Esophagus squamous epithelium (tissue), 5 donors: ENCODE results near the gene GMDS. TPM values are rescaled to one million over a fixed set of nuclear protein-coding genes. Genes with fewer than 3 reads are reported as not detected.
A peak's percentile ranks its signal among the peaks of the same experiment; 100 is the strongest.

Experiments used
- DNase-seq: peaks from one replicate; lab custom pipeline; 2025; lab: John Stamatoyannopoulos, UW
- H3K27ac ChIP-seq, 4 donors: fragments of 200-600 bp; sonication (generic); one replicate each; pipeline ENCODE4 v1.5.1; 2016 to 2019; ENCODE audit warnings: mild to moderate bottlenecking in 1 of 4
- H3K27me3 ChIP-seq, 4 donors: fragments of 200-600 bp; sonication (generic); 1 replicate in 3 of 4; 2 replicates in 1 of 4; pipeline versions ENCODE4 v1.5.1 to v1.6.0; 2017 to 2021; ENCODE audit warnings: antibody characterized with exemption in 1 of 4
- H3K36me3 ChIP-seq, 3 donors: fragments of 200-600 bp; sonication (generic); one replicate each; pipeline ENCODE4 v1.5.1; 2016 to 2019
- H3K4me1 ChIP-seq, 3 donors: fragments of 200-600 bp; sonication (generic); one replicate each; pipeline ENCODE4 v1.5.1; 2017 to 2019
- H3K4me3 ChIP-seq, 4 donors: fragments of 200-600 bp; sonication (generic); 1 replicate in 3 of 4; 2 replicates in 1 of 4; pipeline ENCODE4 v1.5.1; 2016 to 2019; ENCODE audit warnings: mild to moderate bottlenecking in 2 of 4, moderate library complexity in 1 of 4
- H3K9me3 ChIP-seq, 3 donors: fragments of 200-600 bp; sonication (generic); one replicate each; pipeline ENCODE4 v1.5.1; 2016 to 2019
- CTCF ChIP-seq, 6 experiments: fragments of 450-650 bp in 4 of 6; fragments of 200-600 bp in 2 of 6; sonication (generic) in 2 of 6; IDR thresholded peaks; one replicate each; pipeline ENCODE4 v1.5.1; 2016 to 2019; ENCODE audit warnings: antibody characterized with exemption in 6 of 6, mild to moderate bottlenecking in 4 of 6, moderate library complexity in 4 of 6
- POLR2A ChIP-seq, 4 donors: fragments of 450-650 bp; IDR thresholded peaks; one replicate each; pipeline ENCODE4 v1.6.1; 2017; ENCODE audit warnings: antibody characterized with exemption in 4 of 4, mild to moderate bottlenecking in 4 of 4, moderate library complexity in 3 of 4
- WGBS, 2 donors: methylation state at CpG; one replicate each; pipeline ENCODE4 v1.1.5; 2018; 5-methylcytosine and 5-hydroxymethylcytosine counted together
- intact Hi-C: fragments of 100-400 bp; cut with DNase I; formaldehyde crosslinking; loops from one replicate; pipeline ENCODE4 v1.15.0; 2022
- total RNA-seq, 4 donors: library from RNA; depleted of rRNA; stranded (reverse); fragments of >200 nt; gene quantifications; one replicate each; pipeline ENCODE4 v1.1.0, GENCODE V29; 2016
- donor health status: DM: yes; HTN: yes; CAD: no.

The GMDS gene
- total RNA-seq, 4 donors from 2014 or later, result 17.9 to 58.7 (median 36.7) TPM

DNA sequence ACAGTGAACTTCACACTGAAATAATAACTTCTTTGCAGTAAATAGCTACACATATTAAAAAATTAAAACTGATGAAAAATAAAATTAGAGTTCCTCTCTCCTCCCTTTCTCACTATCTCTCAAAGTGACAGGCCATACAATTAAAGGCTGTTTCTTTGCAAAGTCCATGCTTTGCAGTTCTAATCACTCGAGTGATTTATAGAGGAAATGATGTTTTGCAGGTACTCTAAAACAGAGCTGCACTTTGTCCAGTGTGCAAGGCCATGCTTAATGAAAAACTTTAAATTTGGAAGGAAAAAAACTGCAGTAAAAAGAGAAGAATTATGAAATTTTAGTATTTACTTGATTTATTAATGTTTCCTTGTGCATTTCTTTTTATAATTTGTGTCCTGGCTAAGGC, 112.5 kb downstream of the GMDS start:
- H3K4me3 ChIP-seq, result no peak overlapping the region
- 67 to 70% methylated on average over 1 of the region's 1 CpG for WGBS, 2 donors
- no peak for DNase-seq
- H3K4me1 ChIP-seq, result peaks cover 0 to 26% (median 0%) of the 10 kb centered on the region in 3 donors
- TF ChIP-seq CTCF (IDR thresholded peaks at IDR 0.05) (no peak), POLR2A (IDR thresholded peaks at IDR 0.05) (no peak)
- H3K36me3 ChIP-seq, result no peaks in the 10 kb centered on the region
- intact Hi-C loops, result no loop called here
- H3K9me3 ChIP-seq, result no peaks in the 10 kb centered on the region
- no peaks in the 10 kb centered on the region for H3K27me3 ChIP-seq
- no peak overlapping the region for H3K27ac ChIP-seq

GRCh38 chr6:2132416-2132815, 113.0 kb downstream of the GMDS start:
- Histone ChIP-seq H3K36me3 (no peaks in the 10 kb centered on the region), H3K27ac (no peak overlapping the region), H3K27me3 (no peaks in the 10 kb centered on the region), H3K4me1 (peaks cover 0 to 26% (median 0%) of the 10 kb centered on the region in 3 donors), H3K4me3 (no peak overlapping the region), H3K9me3 (no peaks in the 10 kb centered on the region)
- DNase-seq, result no peak
- intact Hi-C loops, result no loop called here
- TF ChIP-seq CTCF (IDR thresholded peaks at IDR 0.05) (no peak), POLR2A (IDR thresholded peaks at IDR 0.05) (no peak)
- 30 to 39% methylated on average over 2 of the region's 2 CpGs for WGBS, 2 donors

DNA sequence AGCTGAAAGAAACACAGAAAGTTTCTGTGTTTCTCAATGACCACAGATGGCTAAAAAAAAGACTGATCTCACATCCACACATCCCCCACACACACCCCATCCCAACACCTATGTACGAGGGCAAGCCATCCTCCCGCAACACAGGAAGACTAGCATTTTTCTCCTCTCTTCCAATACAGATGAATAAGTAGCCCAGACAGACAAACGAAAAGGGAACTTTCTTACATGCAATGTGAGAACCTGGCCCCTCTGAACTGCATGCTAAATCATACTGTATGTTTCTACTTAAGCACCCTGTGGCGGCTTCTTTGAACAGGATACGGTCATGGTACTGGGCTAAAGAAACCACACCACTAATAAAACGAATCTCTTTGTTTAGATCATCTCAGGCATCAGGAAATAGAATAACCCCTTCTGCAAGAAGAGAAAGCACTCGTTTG, 116.2 kb downstream of the GMDS start:
- 54 to 73% methylated on average over 7 of the region's 7 CpGs for WGBS, 2 donors
- TF ChIP-seq POLR2A (IDR thresholded peaks at IDR 0.05), result no peak
- TF ChIP-seq CTCF (IDR thresholded peaks at IDR 0.05), result no peak
- H3K4me1 ChIP-seq, result peaks cover 0 to 23% (median 0%) of the 10 kb centered on the region in 3 donors
- H3K27ac ChIP-seq, result no peak overlapping the region
- peaks cover 0 to 2% (median 0%) of the 10 kb centered on the region in 3 donors for H3K36me3 ChIP-seq
- no peaks in the 10 kb centered on the region for H3K9me3 ChIP-seq
- intact Hi-C loops, result no loop called here
- no peaks in the 10 kb centered on the region for H3K27me3 ChIP-seq
- no peak for DNase-seq
- no peak overlapping the region for H3K4me3 ChIP-seq

DNA sequence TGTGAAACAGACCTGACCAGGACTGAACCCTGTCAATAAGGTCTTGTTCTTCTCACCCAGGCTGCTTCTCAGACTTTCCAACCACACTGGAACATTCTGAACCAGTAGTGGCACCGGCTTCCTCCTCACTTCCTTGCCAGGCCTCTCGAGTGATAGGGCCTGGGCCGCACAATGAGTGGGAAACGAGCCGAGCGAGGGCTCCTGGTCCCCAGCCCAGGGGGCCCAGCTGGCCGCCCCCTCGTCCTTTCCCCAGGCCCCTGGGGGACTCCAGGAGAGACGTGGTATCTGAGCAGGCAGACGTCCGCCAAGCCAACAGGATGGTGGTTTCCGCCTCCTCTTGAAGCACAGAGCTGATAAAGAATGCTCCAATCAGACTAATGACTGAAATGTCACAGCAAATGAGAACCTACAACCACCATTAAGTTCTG, 117.9 kb downstream of the GMDS start:
- TF ChIP-seq CTCF (IDR thresholded peaks at IDR 0.05) (no peak), POLR2A (IDR thresholded peaks at IDR 0.05) (peak in 1 of 4 donors; percentile 9)
- intact Hi-C loops, result no loop called here
- DNase-seq, result no peak
- no peak overlapping the region for H3K4me3 ChIP-seq
- peaks cover 0 to 3% (median 0%) of the 10 kb centered on the region in 3 donors for H3K36me3 ChIP-seq
- H3K4me1 ChIP-seq, result peaks cover 0 to 8% (median 0%) of the 10 kb centered on the region in 3 donors
- WGBS, 2 donors, result 58 to 63% methylated on average over 5 to 9 of the region's 12 CpGs
- H3K9me3 ChIP-seq, result no peaks in the 10 kb centered on the region
- no peaks in the 10 kb centered on the region for H3K27me3 ChIP-seq
- H3K27ac ChIP-seq, result peak overlapping the region in 3 of 4 donors; percentile 40 to 62 (median 59)

GRCh38 chr6:2126351-2126750, 119.1 kb downstream of the GMDS start:
- peaks cover 0 to 4% (median 0%) of the 10 kb centered on the region in 3 donors for H3K4me1 ChIP-seq
- H3K36me3 ChIP-seq, result peaks cover 0 to 3% (median 0%) of the 10 kb centered on the region in 3 donors
- intact Hi-C loops, result no loop called here
- no peaks in the 10 kb centered on the region for H3K9me3 ChIP-seq
- WGBS, 2 donors, result 86 to 94% methylated on average over 7 of the region's 7 CpGs
- no peak for DNase-seq
- no peaks in the 10 kb centered on the region for H3K27me3 ChIP-seq
- TF ChIP-seq POLR2A (IDR thresholded peaks at IDR 0.05) (no peak), CTCF (IDR thresholded peaks at IDR 0.05) (no peak)
- H3K4me3 ChIP-seq, result no peak overlapping the region
- H3K27ac ChIP-seq, result peak overlapping the region; percentile 1 to 62 (median 50)
